DND-41 (cell line): Measurements from ENCODE around the gene CUEDC2.

Source experiments
- CTCF ChIP-seq: IDR thresholded peaks from 2 replicates; pipeline ENCODE4 v1.5.1; 2012; ENCODE audit warnings: borderline replicate concordance, low read length, moderate library complexity, mild to moderate bottlenecking; ENCODE audit not compliant: poor library complexity, severe bottlenecking; ENCODE audit errors: extremely low read depth
- EZH2 ChIP-seq: IDR thresholded peaks from 3 replicates; pipeline ENCODE4 v1.6.1; 2012; ENCODE audit warnings: borderline replicate concordance, low read depth, mild to moderate bottlenecking, moderate library complexity, low read length, inconsistent platforms; ENCODE audit not compliant: severe bottlenecking

- TF ChIP-seq EZH2: no peak
- no peak for TF ChIP-seq CTCF
Measured at GRCh38 chr10:102458656-102459055, 26.3 kb upstream of the CUEDC2 start.
